OCI-LY3 (cell line): Measurements from ENCODE around the gene STARD13.

Experiments
- CTCF ChIP-seq: fragments of 200-600, 300-600 bp; sonication (generic); IDR thresholded peaks from 2 replicates; pipeline ENCODE4 v1.5.1; 2014; ENCODE audit warnings: antibody characterized with exemption, low read length, low read depth
- EZH2phosphoT487 ChIP-seq: fragments of 200-600 bp; shearing (Covaris generic); IDR thresholded peaks from 2 replicates; pipeline ENCODE4 v1.6.1; 2018; ENCODE audit warnings: antibody characterized with exemption, mixed run types, low read depth

- TF ChIP-seq CTCF (no peak), EZH2phosphoT487 (no peak)
Observed at GRCh38 chr13:33251131-33251661, 34.4 kb downstream of the STARD13 start.
